Measurements from ENCODE around the gene MCF2L2.
"Not testable (repeated sequence)": the region's sequence is repeated elsewhere in the genome, so short reads cannot be mapped to it uniquely, and the experiment has no call there.

The MCF2L2 gene

DNA sequence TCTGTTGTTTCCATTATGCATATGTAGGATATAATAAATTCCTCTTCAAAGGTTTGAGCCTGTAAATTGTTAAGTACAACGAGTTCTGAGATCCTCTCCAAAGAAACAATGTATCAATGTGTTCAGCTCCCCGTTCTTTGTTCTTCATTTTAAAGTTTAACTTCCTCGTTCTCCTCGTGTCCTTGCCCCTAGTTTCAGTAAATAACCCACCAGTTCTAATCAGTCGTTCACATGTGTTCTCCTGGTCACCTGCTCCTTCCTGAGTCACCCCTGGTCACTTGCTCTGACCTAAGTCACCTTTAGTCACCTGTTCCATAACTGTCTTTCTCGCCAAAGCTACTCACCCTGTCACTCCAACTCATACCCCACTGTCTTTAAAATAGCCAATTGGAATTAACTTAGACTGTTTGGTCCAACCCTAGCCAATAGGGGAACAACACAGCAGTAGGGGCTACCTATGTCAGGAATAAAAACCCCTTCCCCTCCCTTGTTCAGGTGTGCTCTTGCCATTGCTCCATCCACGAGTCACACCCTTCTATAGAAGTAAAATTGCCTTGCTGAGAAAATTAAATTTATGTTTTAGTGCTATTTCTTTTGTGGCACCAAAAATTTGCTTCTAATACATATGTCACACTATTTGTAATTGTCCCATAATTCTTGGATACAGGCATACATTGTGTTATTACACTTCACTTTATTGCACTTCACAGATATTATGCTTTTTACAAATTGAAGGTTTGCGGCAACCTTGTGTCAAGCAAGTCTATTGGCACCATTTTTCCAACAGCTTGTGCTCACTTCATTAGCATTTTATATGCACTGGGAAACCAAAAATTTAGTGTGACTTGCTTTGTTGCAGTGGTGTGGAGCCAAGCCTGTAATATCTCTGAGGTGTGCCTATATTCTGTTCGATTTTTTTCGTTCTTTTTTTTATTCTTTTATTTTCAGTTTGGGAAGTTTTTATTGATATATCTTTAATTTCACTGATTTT lies 15.3 kb upstream of the MCF2L2 start:
- DNase-seq = no peak

DNA sequence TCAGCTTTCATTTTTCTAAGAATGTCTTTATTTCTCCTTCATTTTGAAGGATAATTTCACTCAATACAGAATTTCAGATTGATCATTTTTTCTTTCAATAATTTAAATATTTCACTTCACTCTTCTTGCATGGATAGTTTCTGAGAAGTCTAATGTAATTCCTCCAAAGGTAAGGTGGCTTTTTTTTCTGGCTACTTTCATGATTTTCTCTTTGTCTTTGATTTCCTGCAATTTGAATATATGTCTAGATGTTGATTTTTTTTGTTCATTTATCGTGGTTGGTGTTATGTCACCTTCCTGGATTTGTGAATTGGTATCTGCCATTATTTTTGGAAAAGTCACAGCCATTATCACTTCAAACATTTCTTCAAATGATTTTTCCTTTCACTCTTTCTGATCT lies 14.6 kb upstream of the MCF2L2 start:
- DNase-seq = no peak

DNA sequence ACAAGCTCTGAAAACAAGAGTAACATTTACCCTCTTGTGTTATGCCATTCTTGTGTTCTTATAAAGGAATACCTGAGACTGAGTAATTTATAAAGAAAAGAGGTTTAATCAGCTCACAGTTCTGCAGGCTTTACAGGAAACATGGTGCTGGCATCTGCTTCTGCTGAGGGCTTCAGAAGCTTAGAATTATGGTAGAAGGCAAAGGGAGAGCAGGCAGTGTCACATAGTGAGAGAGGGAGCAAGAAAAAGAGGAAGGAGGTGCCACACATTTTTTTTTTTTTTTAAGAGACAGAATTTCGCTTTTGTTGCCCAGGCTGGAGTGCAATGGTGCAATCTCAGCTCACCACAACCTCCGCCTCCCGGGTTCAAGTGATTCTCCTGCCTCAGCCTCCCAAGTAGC lies 12.1 kb upstream of the MCF2L2 start:
- not testable (repeated sequence) for DNase-seq

DNA sequence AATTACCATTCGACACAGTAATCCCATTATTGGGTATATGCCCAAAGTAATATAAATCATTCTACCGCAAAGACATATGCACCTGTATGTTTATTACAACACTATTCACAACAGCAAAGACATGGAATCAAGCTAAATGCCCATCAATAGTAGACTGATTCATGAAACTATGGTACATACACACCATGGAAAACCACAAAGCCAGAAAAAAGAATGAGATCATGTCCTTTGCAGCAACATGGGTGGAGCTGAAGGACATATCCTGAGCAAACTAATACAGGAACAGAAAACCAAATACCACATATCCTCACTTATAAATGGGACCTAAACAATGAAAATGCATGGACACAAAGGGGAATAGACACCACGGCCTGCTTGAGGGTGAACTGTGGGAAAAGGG lies 11.1 kb upstream of the MCF2L2 start:
- no peak for DNase-seq

DNA sequence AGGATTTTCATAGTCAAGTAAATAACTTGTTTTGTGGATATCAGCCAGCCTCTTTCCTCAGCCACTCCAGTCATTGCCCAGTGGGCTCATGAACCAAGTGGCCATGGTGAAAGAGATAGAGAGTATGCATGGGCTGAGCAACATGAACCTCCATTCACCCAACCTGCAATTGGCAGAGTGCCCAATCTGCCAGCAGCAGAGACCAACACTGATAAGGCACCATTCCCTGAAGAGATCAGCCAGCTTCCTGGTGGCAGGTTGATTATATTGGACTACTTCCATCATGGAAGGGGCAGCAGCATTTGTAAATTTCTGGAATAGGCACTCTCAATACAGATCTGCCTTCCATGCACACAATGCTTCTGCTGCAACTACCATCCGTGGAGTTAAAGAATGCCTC lies 10.3 kb upstream of the MCF2L2 start:
- peak; percentile 65 for DNase-seq

DNA sequence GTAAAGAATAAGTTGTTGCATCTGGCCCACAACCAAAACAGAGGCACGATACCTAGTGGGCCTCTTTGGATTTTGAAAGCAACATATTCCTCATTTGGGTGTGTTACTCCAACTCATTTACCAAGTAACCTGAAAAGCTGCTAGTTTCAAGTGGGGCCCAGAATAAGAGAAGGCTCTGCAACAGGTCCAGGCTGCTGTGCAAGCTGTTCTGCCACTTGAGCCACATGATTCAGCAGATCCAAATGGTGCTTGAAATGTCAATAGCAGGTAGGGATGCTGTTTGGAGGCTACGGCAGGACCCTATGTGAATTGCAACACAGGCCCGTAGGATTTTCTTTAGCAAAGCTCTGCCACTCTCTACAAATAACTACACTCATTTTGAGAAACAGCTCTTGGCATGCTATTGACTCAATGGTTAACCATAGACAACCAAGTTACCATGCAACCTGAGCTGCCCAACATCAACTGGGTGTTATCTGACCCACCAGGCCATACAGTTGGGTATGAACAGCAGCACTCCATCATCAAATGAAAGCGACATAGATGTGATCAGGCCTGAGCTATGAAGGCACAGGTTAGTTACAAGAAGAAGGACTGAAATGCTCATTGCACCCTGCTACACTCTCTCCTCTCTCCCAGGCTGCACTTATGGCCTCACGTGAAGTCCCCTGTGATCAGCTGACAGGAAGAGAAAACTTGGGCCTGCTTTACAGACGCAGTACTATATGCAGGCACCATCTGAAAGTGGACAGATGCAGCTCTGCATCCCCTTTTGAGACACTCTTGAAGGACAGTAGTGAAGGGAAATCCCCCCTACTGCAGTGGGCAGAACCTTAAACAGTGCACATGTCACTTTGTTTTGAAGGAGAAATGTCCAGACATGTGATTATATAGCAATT lies 9.5 kb upstream of the MCF2L2 start:
- DNase-seq = no peak

DNA sequence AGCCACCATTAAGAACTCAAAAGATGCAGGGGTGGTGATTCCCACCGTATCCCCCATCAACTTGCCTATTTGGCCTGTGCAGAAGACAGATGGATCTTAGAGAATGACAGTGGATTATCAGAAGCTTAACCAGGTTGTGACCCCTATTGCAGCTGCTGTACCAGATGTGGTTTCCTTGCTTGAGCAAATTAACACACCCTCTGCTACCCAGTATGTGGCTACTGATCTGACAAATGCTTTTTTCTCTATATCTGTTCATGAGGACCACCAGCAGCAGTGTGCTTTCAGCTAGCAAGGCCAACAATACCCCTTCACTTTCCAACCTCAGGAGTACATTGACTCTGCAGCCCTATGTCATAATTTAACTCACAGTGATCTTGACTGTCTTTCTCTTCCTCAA lies 8.6 kb upstream of the MCF2L2 start:
- no peak for DNase-seq

DNA sequence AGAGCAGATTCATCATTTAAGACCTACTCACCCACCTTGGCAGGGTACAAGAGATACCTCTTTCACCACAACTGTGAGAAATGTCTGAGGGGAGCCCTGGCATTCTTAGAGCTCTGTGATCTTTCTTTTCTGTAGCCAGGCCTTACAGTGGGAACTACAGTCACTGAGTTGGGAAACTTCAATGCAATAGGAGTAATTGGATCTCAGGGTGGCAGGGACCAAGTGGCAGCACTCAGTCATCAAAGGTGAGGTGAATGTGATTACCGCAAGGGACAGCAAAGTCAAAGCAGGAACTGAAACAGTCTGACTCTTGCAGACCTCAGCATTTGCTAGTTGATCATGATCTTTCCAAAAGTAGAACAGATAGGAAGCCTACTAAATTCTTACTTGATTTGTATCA lies 7.2 kb upstream of the MCF2L2 start:
- DNase-seq = no peak

DNA sequence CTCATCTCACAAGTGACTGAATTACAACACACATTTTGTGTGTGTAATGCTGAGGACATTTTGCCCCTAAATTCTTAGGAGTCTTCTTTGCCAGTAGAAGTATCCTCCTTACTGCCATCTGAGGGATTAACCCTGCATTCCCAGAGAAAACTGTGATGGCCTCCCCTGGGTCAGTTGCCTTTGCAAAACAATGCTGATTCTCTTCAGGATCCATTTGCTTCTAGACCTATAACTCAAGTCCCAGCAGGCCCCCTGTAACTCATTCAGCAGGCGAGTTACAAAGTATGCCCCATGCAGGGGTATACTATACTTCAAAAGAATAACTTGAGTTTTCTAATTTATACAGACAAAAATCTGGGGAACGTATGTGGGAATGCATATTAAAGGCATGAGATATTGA lies 6.6 kb upstream of the MCF2L2 start:
- no peak for DNase-seq

DNA sequence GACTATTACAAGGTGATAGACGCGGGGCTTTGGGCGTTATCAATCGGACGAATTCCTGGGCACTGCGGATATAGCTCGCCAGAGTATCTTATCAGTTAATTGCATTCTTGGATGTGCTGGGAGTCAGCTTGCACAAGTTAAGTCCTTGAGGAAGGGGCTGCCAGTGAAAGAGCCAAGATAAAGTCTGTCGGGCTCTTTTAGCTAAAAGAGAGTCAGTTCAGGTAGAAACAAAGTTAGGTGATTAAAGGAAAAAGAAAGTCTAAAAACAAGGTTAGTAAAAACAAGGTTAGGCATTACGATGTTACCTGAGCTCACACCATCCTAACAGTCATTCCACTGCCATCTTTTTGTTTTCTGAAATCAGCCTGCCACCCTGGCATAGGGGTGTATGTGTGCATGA lies 6.1 kb upstream of the MCF2L2 start:
- no peak for DNase-seq

DNA sequence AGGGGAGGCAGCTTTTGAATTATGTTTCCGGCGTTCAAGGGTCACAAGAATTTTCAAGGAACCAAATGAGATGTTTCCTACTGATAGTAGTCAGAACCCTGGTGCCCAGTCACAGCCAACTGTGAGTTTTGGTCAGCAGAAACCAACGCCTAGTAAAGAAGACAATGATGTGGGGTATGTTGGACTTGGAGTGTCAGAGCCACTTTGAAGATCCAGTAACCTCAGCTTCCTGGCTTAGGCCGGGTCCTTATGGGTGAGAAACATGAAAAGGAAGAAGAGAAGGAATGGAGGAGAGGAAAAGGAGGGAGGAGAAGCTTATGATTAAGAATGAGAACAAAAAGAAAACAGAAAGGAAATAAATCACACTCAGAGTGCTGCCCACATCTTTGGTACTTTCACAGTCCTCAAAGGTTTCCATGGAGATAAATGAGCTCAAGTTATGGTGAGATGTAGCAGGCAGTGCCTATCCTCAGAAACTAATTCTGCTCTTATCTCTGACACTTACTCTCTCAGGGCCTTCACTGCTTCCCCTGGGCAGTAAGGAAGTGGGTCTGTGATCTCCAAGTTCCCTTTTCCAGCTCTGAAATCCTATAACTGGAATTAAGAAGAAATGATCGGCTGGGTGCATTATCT lies 2.0 kb upstream of the MCF2L2 start:
- DNase-seq = no peak

DNA sequence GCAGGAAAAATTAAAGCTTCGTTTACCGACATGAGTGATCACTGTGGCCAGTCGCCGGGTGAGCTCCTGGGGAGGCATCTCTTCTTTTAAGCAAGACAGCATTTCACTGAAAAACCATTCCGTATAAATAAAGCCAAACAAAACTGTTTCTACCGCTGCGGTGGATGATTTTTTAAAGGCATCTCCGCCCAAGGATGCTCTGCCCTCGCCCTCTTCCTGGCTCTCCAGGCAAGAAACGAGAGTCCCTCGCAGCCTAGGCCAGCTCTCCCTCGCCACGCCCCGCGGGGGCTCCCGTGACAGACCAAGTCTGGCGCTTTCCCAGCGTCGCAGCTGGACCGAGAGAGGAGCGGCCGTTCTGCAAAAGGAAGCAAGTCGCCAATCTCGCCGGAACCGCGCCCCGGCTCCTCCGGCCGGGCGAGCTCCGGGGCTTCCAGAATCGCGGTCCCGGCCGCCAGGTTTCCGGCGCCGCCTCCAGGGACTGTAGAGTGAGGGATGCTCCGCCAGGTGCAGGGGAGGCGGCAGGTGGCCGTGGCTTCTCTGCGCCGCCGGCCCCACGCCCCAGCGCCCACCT lies 458 bp downstream of the MCF2L2 start:
- no peak for DNase-seq

DNA sequence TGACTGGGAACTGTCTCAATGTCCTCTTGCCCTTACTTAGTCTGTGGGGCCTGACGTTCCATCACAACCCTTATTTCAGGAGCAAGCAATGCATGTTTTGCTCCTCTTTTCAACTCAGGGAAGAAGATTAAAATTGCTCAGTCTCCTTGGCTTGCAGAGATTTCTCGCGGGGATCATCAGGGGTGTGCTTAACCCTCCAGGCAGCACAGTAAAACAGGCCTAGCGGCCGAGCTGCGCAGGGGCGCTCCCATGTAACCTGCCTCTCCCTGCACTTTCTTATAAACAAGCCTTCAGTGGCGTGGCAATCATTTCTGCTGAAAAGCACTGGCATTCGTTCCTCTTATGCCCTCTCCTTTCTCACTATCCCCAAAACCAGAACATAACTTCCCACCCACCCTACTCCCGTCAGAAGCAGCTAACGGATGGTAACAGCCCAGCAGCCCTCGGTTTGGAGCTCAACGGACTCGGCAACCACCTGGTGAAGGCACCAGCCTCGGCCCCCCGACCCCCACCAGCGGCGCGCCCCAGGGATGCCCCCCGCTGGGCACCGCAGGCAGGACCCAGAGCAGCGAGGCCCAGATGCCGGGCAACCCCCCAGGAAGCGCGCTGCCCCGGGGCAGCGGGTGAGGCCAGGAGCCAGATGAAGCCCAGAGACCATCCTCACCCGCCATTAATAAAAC lies 1.1 kb downstream of the MCF2L2 start:
- DNase-seq = no peak

DNA sequence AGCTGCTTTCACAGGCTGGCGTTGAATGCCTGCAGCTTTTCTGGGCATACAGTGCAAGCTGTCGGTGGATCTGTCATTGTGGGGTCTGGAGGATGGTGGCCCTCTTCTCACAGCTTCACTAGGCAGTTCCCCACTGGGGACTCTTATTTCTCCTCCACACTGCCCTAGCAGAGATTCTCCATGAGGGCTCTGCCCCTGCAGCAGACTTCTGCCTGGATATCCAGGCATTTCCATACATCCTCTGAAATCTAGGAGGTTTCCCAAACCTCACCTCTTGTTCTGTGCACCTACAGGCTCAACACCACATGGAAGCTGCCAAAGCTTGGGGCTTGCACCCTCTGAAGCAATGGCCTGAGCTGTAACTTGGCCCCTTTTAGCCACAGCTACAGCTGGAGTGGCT lies 9.6 kb downstream of the MCF2L2 start:
- not testable (repeated sequence) for DNase-seq

DNA sequence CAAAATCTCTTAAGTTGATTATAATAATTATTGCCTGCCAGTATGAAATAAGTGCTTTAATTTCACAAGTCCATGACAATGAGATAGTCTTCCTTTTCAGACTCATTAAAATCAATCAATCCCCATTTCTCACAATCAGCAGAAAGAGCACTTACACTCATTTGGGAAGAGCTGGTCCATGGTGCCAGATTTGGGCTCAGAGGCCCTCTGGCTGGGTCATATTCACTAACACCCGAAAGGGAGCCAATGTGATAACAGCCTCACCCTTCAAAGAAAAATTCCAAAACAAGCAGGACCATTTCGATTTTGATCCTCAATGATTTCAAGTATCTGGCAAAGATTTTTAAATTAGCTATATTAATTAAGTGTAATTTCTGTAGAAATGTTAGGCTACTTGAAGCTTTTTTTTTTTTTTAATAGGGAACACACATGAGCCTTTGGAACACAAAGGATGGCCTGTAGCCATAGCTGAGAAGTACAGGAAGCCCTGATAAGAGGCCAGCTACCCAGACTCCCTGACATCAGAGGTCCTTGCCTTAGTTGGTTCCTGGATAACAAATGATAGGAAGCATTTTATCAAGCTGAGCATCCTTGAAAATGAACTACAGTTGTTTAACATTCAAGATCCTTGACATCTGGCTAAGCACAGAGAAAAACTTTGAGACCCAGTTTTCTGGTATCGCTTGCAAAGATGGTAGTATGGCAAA lies 17.1 kb downstream of the MCF2L2 start:
- no peak for DNase-seq

DNA sequence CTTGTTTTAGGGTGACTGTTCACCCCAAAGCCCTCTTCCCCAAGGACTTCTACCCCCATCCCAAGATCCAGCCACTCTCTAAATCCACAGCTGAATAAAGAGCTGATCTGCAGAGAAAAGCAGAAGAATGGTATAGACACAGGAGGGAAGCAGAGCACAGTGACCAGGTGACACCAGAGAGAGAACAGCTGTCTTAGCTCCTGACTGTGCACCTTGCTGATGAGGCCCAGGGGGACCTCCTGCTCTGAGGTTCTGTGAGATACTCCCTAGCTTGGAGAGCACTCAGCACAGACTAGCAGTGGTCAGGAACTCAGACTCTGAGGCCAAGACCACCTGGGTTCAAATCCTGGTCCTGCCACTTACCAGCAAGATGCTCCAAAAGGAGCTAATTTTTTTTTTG lies 17.7 kb downstream of the MCF2L2 start:
- no peak for DNase-seq

DNA sequence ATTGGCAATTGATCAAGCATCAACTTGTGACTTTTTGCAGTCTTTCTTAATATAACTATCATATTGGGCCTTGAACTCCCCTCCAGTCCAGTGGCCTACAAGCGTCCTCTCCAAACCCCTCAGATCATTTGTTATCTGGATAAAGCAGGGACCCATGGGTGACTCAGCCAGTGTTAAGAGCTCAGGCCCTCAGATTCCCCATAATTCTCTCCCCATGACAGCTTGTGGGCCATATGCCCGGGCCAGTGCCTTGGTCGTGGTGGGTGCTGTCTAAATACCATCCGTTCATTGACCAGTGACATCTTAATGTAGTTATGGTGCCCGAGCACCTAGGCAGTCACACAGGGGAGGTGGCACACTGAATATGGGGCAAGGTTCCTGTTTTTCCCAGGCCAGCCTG lies 18.1 kb downstream of the MCF2L2 start:
- DNase-seq = no peak

DNA sequence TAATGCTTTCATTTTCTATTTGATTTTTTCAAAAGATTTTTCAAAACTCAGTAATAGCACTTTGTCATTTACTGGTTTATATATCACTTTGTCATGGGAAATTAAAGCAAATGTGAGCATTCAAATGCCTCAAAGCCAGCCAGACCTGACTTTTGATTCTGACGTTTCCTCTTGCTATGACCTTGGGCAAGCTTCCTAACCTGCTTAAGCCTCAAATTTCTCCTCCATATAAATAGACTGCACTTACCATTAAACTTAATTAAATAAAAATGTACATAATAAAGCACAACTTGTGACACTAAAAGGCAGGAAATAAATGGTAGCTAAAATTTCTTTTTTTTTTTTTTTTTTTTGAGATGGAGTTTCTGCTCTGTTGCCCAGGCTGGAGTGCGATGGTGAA lies 19.2 kb downstream of the MCF2L2 start:
- DNase-seq = no peak

DNA sequence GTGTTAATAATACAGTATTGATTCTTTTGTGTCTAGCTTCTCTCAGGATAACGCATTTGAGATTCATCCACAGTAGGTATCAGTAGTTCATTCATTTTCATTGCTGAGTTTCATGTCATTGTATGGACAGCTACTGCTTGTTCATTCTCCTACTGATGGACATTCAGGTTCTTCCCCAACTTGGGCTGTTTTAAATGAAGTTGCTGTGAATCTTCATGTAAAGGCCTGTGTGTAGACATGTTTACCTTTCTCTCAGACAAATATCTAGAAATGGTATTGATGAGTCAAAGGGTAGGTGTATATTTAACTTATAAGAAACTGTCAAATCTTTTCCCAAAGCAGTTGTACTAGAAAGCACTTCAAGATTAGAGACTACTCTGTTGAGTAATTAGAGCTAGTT lies 26.7 kb downstream of the MCF2L2 start:
- no peak for DNase-seq

DNA sequence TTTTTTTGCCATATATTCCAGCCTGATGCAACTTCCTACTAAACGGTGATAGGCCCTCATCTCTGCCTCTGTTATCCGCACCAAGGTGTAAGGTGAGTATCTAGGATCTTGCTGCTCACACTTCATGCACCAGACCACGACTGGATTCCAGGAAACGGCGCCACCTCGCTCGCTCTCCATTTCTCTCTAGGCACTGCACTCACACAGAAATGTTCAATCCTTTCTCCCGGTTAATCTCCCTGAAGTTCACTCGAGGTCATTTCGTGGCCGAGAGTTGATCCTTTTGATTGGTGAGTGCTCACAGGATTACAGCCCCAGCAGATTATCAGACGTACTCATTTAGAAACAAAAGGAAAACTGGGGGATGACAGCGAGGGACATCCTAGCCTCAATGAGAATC lies 28.1 kb downstream of the MCF2L2 start:
- no peak for DNase-seq

DNA sequence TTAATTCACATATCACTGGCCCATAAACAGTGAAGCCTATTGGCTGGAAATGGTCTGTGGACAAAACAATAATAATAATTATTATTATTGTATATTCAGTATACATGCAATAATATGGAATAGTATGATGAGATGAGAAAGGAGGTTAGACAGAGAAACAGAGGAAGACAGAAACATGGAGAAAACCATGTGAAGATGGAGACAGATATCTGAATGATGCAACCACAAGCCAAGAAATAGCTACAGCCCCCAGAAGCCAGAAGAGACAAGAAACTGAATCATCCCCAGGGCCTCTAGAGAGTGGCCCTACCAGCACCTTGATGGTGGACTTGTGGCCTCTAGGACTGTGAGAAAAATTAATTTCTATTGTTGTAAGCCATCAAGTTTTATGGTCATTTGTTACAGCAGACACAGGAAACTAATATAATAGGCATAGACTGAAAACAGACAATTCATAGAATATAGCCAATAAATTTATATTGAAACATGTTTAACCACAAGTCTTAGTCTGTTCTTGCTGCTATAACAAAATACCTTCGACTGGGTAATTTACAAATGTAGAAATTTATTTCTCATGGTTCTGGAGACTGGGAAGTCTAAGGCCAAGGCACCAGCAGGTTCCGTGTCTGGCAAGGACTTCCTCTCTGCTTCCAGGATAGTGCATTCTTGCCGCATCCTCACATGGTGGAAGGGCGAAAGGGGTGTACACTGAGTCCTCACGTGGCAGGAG lies 31.6 kb downstream of the MCF2L2 start:
- DNase-seq = no peak

All from NCI-H2029 treated with DMSO at 0.1 percent for 48 hours (cell line).